ENCODE results near the gene TIMM17B.

The TIMM17B gene

GRCh38 chrX:48897625-48898306 is at the start of gene TIMM17B, which contains the start of gene PQBP1:
Gene TIMM17B, minus strand, starts transcription at chrX:48897768. Its CDS starts 19 bp downstream, at chrX:48897749.
Gene PQBP1, plus strand, starts transcription at chrX:48897930. Its CDS starts 580 bp downstream, at chrX:48898510.
- no peak for TF ChIP-seq USF1 (IDR thresholded peaks at IDR 0.05)
- peak; percentile 79; the same call in 1 of the 2 replicates for TF ChIP-seq YY1 (IDR thresholded peaks at IDR 0.05; ENCODE audit: low read depth)
- no peak; the same call in none of the 2 replicates for TF ChIP-seq MAX (IDR thresholded peaks at IDR 0.05)
- peak; percentile 59 for TF ChIP-seq TAF1 (IDR thresholded peaks at IDR 0.05; ENCODE audit: low read depth)
- TF ChIP-seq NFIC (IDR thresholded peaks at IDR 0.05), result no peak

- TF ChIP-seq RAD21 (IDR thresholded peaks at IDR 0.05; ENCODE audit: low read depth) (peak; percentile 49; the same call in 1 of the 2 replicates), EP300 (IDR thresholded peaks at IDR 0.05; ENCODE audit: borderline replicate concordance) (no peak)
These were observed 48.2 kb upstream of the TIMM17B start for GRCh38 chrX:48945517-48946348.

GRCh38 chrX:48942895-48943294 is 45.3 kb upstream of the TIMM17B start:
- TF ChIP-seq CEBPB (IDR thresholded peaks at IDR 0.05) (no peak), TCF12 (IDR thresholded peaks at IDR 0.05; ENCODE audit: low read depth) (no peak), TAF1 (IDR thresholded peaks at IDR 0.05; ENCODE audit: low read depth) (no peak), USF1 (IDR thresholded peaks at IDR 0.05) (no peak), YY1 (IDR thresholded peaks at IDR 0.05; ENCODE audit: low read depth) (no peak), RAD21 (IDR thresholded peaks at IDR 0.05; ENCODE audit: low read depth) (no peak)

- no peak for TF ChIP-seq MAX (IDR thresholded peaks at IDR 0.05)
- TF ChIP-seq YY1 (IDR thresholded peaks at IDR 0.05; ENCODE audit: low read depth), result no peak
- TF ChIP-seq EP300 (IDR thresholded peaks at IDR 0.05; ENCODE audit: borderline replicate concordance), result no peak
- TF ChIP-seq RAD21 (IDR thresholded peaks at IDR 0.05; ENCODE audit: low read depth), result no peak
- TF ChIP-seq TEAD4 (IDR thresholded peaks at IDR 0.05), result no peak
- TF ChIP-seq FOXM1 (IDR thresholded peaks at IDR 0.05; ENCODE audit: borderline replicate concordance, low read depth), result no peak
- no peak for TF ChIP-seq NFIC (IDR thresholded peaks at IDR 0.05)
- TF ChIP-seq CREB1 (IDR thresholded peaks at IDR 0.05; ENCODE audit: low read depth), result no peak
These were observed 42.9 kb upstream of the TIMM17B start for GRCh38 chrX:48940404-48940955.

- no peak for TF ChIP-seq RAD21 (IDR thresholded peaks at IDR 0.05; ENCODE audit: low read depth)
- TF ChIP-seq USF1 (IDR thresholded peaks at IDR 0.05), result no peak
- no peak for TF ChIP-seq TAF1 (IDR thresholded peaks at IDR 0.05; ENCODE audit: low read depth)
- no peak for TF ChIP-seq CREB1 (IDR thresholded peaks at IDR 0.05; ENCODE audit: low read depth)
- no peak for TF ChIP-seq TEAD4 (IDR thresholded peaks at IDR 0.05)
- no peak for TF ChIP-seq REST (IDR thresholded peaks at IDR 0.05; ENCODE audit: low read depth)
- TF ChIP-seq EP300 (IDR thresholded peaks at IDR 0.05; ENCODE audit: borderline replicate concordance), result no peak
- no peak for TF ChIP-seq NFIC (IDR thresholded peaks at IDR 0.05)
These were observed 42.1 kb upstream of the TIMM17B start for GRCh38 chrX:48939524-48940228.

- TF ChIP-seq CEBPB (IDR thresholded peaks at IDR 0.05), result no peak
- TF ChIP-seq CREB1 (IDR thresholded peaks at IDR 0.05; ENCODE audit: low read depth), result no peak
- no peak for TF ChIP-seq EGR1 (IDR thresholded peaks at IDR 0.05)
- no peak for TF ChIP-seq YY1 (IDR thresholded peaks at IDR 0.05; ENCODE audit: low read depth)
These were observed 41.3 kb upstream of the TIMM17B start for GRCh38 chrX:48938721-48939425.
